Fibroblast of lung (primary cell): ENCODE data around the gene PEX11G.

Experiments used
- CTCF ChIP-seq, 2 donors: IDR thresholded peaks in 1 of 2; conservative IDR thresholded peaks in 1 of 2; 1 replicate in 1 of 2; 2 replicates in 1 of 2; pipeline ENCODE4 v1.5.1; 2011 to 2012; ENCODE audit warnings: low read length in 2 of 2, control low read depth in 1 of 2, inconsistent platforms in 1 of 2, low read depth in 1 of 2, mild to moderate bottlenecking in 1 of 2
- EZH2 ChIP-seq: IDR thresholded peaks from 2 replicates; pipeline ENCODE4 v1.5.1; 2012; ENCODE audit warnings: low read length, control low read depth, mild to moderate bottlenecking; ENCODE audit errors: missing control alignments

DNA sequence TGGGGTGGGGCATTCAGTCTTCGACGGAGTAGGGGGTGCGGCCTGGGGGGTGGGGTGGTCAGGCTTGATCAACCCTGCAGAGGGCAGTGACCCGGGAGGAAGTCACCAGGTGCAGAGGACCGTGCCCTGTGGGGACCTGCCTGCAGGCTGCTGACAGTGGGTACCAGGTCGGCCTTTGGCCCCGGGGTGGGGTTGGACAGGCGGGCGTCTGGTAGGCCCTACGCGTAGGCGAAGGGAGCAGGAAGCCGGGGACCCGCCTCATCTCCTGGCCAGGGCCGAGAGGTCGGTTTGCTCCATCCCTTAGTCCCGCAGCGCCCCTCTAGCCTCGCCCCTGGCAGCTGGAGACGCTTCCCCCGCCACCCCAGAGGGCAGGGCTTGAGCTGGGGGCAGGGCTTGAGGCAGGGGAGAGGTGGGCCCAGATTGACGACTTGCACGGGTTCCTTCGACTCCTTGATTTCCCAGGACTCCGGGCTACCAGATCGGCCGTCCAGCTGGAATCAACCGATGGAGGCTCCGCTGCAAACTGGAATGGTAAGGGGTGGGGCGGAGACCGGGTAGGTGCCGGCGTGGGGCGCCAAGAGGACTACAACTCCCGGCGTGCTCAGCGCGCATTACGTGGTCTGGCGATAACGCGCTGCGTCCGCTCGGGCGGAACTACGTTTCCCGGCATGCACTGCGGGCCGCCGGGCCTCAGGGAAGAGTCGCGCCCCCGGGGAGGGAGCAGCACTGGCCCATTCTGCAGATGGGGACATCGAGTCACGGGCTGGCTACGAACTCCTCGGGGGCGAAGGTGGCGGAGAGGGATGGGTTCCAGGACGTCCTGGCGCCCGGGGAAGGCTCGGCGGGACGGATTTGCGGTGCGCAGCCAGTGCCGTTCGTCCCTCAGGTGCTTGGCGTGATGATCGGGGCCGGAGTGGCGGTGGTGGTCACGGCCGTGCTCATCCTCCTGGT lies 46.5 kb upstream of the PEX11G start, which contains the start of gene PNPLA6:
- TF ChIP-seq CTCF (conservative IDR thresholded peaks at IDR 0.05 in 1 of 2, IDR thresholded peaks at IDR 0.05 in 1 of 2; ENCODE audit: low read depth in 1 of 2, low read length in 2 of 2) (no peak), EZH2 (no peak)
